Neural cell (in vitro differentiated cells): ENCODE measurements around the gene CHST11. TPM values are rescaled to one million over a fixed set of nuclear protein-coding genes. Genes with fewer than 3 reads are reported as not detected.

Source experiments
- H2AFZ ChIP-seq: fragments of 200-600, 300-800 bp; sonication (generic), shearing (Covaris generic); 2 replicates; pipeline ENCODE4 v1.6.0; 2014; ENCODE audit warnings: low read depth, mild to moderate bottlenecking, antibody characterized with exemption, low read length, moderate library complexity
- H3F3A ChIP-seq: fragments of 200-600 bp; shearing (Covaris generic); 2 replicates; pipeline ENCODE4 v1.6.1; 2016; ENCODE audit warnings: mild to moderate bottlenecking, moderate library complexity, mixed read lengths, antibody characterized with exemption, low read length; ENCODE audit not compliant: insufficient read depth, poor library complexity, severe bottlenecking
- H3K27ac ChIP-seq: fragments of 200-600, 300-800 bp; sonication (generic), shearing (Covaris generic); 2 replicates; pipeline ENCODE4 v1.5.1; 2014; ENCODE audit warnings: mild to moderate bottlenecking, low read length, moderate library complexity
- H3K27me3 ChIP-seq: fragments of 300-800, 200-600 bp; sonication (generic), shearing (Covaris generic); 2 replicates; pipeline ENCODE4 v1.6.0; 2014; ENCODE audit warnings: mild to moderate bottlenecking, low read depth, low read length, moderate library complexity; ENCODE audit not compliant: insufficient read depth
- H3K36me3 ChIP-seq: fragments of 300-800, 200-600 bp; sonication (generic), shearing (Covaris generic); 2 replicates; pipeline ENCODE4 v1.5.1; 2014; ENCODE audit warnings: mild to moderate bottlenecking, antibody characterized with exemption, low read length, moderate library complexity; ENCODE audit not compliant: insufficient read depth
- H3K4me2 ChIP-seq: fragments of 300-800, 200-600 bp; sonication (generic), shearing (Covaris generic); 2 replicates; pipeline ENCODE4 v1.6.0; 2014; ENCODE audit warnings: mild to moderate bottlenecking, low read length
- H3K4me3 ChIP-seq: fragments of 300-800, 200-600 bp; sonication (generic), shearing (Covaris generic); 2 replicates; pipeline ENCODE4 v1.5.1; 2014; ENCODE audit warnings: mild to moderate bottlenecking, low read length, moderate library complexity
- H3K79me2 ChIP-seq: fragments of 200-600 bp; shearing (Covaris generic); replicated peaks from 2 replicates; pipeline ENCODE4 v1.6.0; 2014; ENCODE audit warnings: mild to moderate bottlenecking, low read length, moderate library complexity; ENCODE audit not compliant: insufficient read depth
- H3K9ac ChIP-seq: fragments of 300-800, 200-600 bp; sonication (generic), shearing (Covaris generic); 2 replicates; pipeline ENCODE4 v1.6.1; 2016; ENCODE audit warnings: mild to moderate bottlenecking, low read length, mixed read lengths
- H3K9me2 ChIP-seq: fragments of 200-600 bp; shearing (Covaris generic); 2 replicates; pipeline ENCODE4 v1.6.1; 2016; ENCODE audit warnings: mild to moderate bottlenecking, low read length, mixed read lengths; ENCODE audit not compliant: insufficient read depth
- H3K9me3 ChIP-seq: fragments of 200-600, 300-800 bp; sonication (generic), shearing (Covaris generic); 2 replicates; pipeline ENCODE4 v1.6.1; 2016; ENCODE audit warnings: mild to moderate bottlenecking, mixed run types, low read length, moderate library complexity, mixed read lengths
- H4K20me1 ChIP-seq: fragments of 200-600 bp; shearing (Covaris generic); 2 replicates; pipeline ENCODE4 v1.6.1; 2016; ENCODE audit warnings: mild to moderate bottlenecking, mixed run types; ENCODE audit not compliant: insufficient read depth
- EP300 ChIP-seq: fragments of 450-650 bp; conservative IDR thresholded peaks from 2 replicates; pipeline ENCODE4 v1.6.1; 2014; ENCODE audit warnings: antibody characterized with exemption, mild to moderate bottlenecking, moderate library complexity; ENCODE audit not compliant: poor library complexity, severe bottlenecking
- EZH2 ChIP-seq: fragments of 200-600, 300-800 bp; shearing (Covaris generic), sonication (generic); IDR thresholded peaks from 2 replicates; pipeline ENCODE4 v1.6.1; 2014; ENCODE audit warnings: antibody characterized with exemption, low read length, borderline replicate concordance, mild to moderate bottlenecking; ENCODE audit not compliant: insufficient read depth, poor library complexity, severe bottlenecking
- MXI1 ChIP-seq: fragments of 450-650 bp; conservative IDR thresholded peaks from 2 replicates; pipeline ENCODE4 v1.6.1; 2014; ENCODE audit warnings: antibody characterized with exemption, mild to moderate bottlenecking; ENCODE audit not compliant: poor library complexity, severe bottlenecking
- POLR2AphosphoS5 ChIP-seq: IDR thresholded peaks from 2 replicates; pipeline ENCODE4 v1.6.1; 2012
- RAD21 ChIP-seq: fragments of 450-650 bp; conservative IDR thresholded peaks from 2 replicates; pipeline ENCODE4 v1.6.1; 2014; ENCODE audit warnings: antibody characterized with exemption, mild to moderate bottlenecking, moderate library complexity
- SMC3 ChIP-seq: fragments of 450-650 bp; conservative IDR thresholded peaks from 2 replicates; pipeline ENCODE4 v1.6.1; 2014; ENCODE audit warnings: antibody characterized with exemption, mild to moderate bottlenecking, moderate library complexity; ENCODE audit not compliant: poor library complexity
- TAF1 ChIP-seq: IDR thresholded peaks from 2 replicates; pipeline ENCODE4 v1.6.1; 2012; ENCODE audit warnings: low read depth
- polyA plus RNA-seq: library from polyadenylated mRNA; depleted of rRNA; stranded (reverse); fragments of >200 nt; gene quantifications from 2 replicates; pipeline ENCODE4 v1.2.3, GENCODE V29; 2014
- TF ChIP-seq, protein P1 (sequence below): fragments of 450-650 bp; IDR thresholded peaks from 2 replicates; pipeline ENCODE4 v1.5.1; 2014; ENCODE audit warnings: antibody characterized with exemption, mild to moderate bottlenecking, moderate library complexity; ENCODE audit not compliant: poor library complexity, severe bottlenecking
- TF ChIP-seq, protein P2 (sequence below): IDR thresholded peaks from 2 replicates; pipeline ENCODE4 v1.6.1; 2012; ENCODE audit warnings: borderline replicate concordance

Gene CHST11
- polyA plus RNA-seq, 1 donor from 2014 or later = 15.0 TPM

DNA sequence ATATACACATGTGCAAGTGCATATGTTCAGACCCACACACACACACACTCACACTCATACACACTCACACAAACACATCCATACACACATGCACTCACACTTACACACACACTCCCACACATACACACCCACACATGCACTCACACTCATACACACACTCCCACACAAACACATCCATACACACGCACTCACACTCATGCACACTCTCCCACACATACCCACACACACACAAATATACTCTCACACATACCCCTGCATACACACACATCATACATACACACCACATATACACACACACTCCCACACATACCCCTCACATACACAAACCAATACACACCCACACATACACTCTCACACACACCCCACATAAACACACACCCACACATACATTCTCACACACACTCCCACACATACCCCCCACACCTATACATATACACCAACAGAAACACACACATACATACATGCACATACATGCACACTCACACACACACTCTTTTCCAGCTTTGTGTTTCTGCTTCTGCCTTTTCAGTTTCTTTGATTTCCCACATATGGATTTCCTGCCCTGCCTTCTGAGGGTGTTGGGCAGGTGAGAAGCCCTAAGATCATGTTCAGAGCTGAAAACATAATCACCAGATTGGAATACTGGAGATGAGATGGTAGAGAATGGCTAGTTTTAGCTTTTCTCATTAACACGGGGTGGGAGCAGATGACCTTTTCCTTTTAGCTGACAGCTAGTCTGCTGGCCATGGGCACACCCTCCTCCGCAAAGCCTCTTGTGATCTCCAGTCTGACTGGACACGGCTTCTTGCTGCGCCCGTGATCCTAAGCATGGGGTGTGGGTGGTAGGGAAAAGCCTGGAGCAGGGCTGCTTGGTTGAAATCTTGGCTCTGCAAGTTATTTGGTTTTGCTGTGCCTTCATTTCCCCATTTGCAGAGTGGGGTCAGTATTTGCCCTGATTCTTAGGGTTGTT, 214.0 kb downstream of the CHST11 start:
- no peaks in the 10 kb centered on the region for H3K9me2 ChIP-seq
- H3K9me3 ChIP-seq = no peaks in the 10 kb centered on the region
- H3K4me3 ChIP-seq = no peak overlapping the region
- H3K4me2 ChIP-seq = no peak overlapping the region
- H2AFZ ChIP-seq = no peak overlapping the region
- TF ChIP-seq RAD21 = no peak
- H3K27ac ChIP-seq = no peak overlapping the region
- no peaks in the 10 kb centered on the region for H3K36me3 ChIP-seq
- H3K9ac ChIP-seq = no peak overlapping the region
- H3K79me2 ChIP-seq = no peaks in the 10 kb centered on the region
- no peaks in the 10 kb centered on the region for H4K20me1 ChIP-seq
- no peaks in the 10 kb centered on the region for H3F3A ChIP-seq
- H3K27me3 ChIP-seq = no peaks in the 10 kb centered on the region

DNA sequence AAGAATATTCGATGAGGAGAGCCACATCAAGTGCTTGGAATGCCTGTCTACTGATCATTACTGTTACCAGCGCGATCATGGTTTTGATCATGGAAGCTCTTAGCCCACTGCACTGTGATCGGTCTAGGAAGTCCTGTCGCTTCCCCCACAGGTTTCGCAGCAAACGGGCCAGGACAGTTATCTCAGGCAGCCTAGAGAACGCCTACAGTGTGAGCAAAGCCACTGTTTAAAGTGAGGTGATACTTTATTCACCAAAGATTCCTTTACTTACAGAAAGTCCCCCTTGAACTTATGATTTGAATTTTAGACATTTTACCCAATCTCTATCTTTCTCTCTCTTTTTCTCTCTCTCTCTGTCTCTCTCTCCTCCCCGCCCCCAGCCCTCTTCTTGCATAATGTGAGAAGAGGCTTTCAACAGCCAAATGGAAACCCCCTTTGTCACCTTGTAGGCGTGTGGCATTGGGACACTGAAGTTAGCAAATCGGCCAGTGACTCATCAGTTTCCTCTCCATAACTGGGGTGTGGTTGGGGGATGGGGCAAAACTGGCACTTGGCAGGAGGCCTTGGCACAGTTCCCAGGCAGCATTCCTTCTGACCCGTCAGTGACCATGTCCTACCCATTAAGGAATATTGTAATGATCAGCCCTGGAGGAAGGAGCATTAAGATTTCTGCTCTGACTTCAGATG, 214.8 kb downstream of the CHST11 start:
- Histone ChIP-seq H3K27ac (no peak overlapping the region), H3K4me3 (no peak overlapping the region), H3K9ac (no peak overlapping the region), H3K27me3 (no peaks in the 10 kb centered on the region), H3K4me2 (no peak overlapping the region), H3K9me2 (no peaks in the 10 kb centered on the region), H2AFZ (no peak overlapping the region), H3K79me2 (no peaks in the 10 kb centered on the region), H4K20me1 (no peaks in the 10 kb centered on the region), H3K9me3 (no peaks in the 10 kb centered on the region), H3F3A (no peaks in the 10 kb centered on the region), H3K36me3 (no peaks in the 10 kb centered on the region)
- TF ChIP-seq EZH2 = no peak
- TF ChIP-seq EP300 = no peak
- TF ChIP-seq, protein P1, sequence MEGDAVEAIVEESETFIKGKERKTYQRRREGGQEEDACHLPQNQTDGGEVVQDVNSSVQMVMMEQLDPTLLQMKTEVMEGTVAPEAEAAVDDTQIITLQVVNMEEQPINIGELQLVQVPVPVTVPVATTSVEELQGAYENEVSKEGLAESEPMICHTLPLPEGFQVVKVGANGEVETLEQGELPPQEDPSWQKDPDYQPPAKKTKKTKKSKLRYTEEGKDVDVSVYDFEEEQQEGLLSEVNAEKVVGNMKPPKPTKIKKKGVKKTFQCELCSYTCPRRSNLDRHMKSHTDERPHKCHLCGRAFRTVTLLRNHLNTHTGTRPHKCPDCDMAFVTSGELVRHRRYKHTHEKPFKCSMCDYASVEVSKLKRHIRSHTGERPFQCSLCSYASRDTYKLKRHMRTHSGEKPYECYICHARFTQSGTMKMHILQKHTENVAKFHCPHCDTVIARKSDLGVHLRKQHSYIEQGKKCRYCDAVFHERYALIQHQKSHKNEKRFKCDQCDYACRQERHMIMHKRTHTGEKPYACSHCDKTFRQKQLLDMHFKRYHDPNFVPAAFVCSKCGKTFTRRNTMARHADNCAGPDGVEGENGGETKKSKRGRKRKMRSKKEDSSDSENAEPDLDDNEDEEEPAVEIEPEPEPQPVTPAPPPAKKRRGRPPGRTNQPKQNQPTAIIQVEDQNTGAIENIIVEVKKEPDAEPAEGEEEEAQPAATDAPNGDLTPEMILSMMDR = no peak
- no peak for TF ChIP-seq MXI1
- no peak for TF ChIP-seq POLR2AphosphoS5
- no peak for TF ChIP-seq TAF1
- no peak for TF ChIP-seq SMC3
- TF ChIP-seq, protein P2, sequence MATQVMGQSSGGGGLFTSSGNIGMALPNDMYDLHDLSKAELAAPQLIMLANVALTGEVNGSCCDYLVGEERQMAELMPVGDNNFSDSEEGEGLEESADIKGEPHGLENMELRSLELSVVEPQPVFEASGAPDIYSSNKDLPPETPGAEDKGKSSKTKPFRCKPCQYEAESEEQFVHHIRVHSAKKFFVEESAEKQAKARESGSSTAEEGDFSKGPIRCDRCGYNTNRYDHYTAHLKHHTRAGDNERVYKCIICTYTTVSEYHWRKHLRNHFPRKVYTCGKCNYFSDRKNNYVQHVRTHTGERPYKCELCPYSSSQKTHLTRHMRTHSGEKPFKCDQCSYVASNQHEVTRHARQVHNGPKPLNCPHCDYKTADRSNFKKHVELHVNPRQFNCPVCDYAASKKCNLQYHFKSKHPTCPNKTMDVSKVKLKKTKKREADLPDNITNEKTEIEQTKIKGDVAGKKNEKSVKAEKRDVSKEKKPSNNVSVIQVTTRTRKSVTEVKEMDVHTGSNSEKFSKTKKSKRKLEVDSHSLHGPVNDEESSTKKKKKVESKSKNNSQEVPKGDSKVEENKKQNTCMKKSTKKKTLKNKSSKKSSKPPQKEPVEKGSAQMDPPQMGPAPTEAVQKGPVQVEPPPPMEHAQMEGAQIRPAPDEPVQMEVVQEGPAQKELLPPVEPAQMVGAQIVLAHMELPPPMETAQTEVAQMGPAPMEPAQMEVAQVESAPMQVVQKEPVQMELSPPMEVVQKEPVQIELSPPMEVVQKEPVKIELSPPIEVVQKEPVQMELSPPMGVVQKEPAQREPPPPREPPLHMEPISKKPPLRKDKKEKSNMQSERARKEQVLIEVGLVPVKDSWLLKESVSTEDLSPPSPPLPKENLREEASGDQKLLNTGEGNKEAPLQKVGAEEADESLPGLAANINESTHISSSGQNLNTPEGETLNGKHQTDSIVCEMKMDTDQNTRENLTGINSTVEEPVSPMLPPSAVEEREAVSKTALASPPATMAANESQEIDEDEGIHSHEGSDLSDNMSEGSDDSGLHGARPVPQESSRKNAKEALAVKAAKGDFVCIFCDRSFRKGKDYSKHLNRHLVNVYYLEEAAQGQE = no peak
